Right lobe of liver (tissue), 6 donors: ENCODE data around the gene SMARCE1. TPM values are rescaled to one million over a fixed set of nuclear protein-coding genes. Genes with fewer than 3 reads are reported as not detected.

ENCODE experiments used
- ATAC-seq, 4 donors: fragments of 200-7000 bp; cut with Tn5 transposase; one replicate each; pipeline ENCODE4 v1.9.1; 2020; ENCODE audit warnings: mild to moderate bottlenecking in 4 of 4, moderate library complexity in 4 of 4
- DNase-seq, 3 donors: peaks; one replicate each; pipeline ENCODE4 v3.0.0-alpha.2; 2020
- H3K27ac ChIP-seq, 3 donors: fragments of 200-600 bp; one replicate each; pipeline ENCODE4 v1.8.0; 2022
- H3K27me3 ChIP-seq, 2 donors: fragments of 200-600 bp; one replicate each; pipeline ENCODE4 v1.8.0; 2022
- H3K36me3 ChIP-seq, 4 donors: fragments of 200-600 bp; sonication (generic) in 1 of 4; one replicate each; pipeline versions ENCODE4 v1.5.1 to v1.8.0; 2017 to 2022; ENCODE audit warnings: control low read depth in 1 of 4
- H3K4me1 ChIP-seq, 4 donors: fragments of 200-600 bp; sonication (generic) in 1 of 4; one replicate each; pipeline versions ENCODE4 v1.5.1 to v1.8.0; 2017 to 2022; ENCODE audit warnings: control low read depth in 1 of 4
- H3K4me3 ChIP-seq, 3 donors: fragments of 200-600 bp; one replicate each; pipeline ENCODE4 v1.8.0; 2022
- H3K9me3 ChIP-seq, 4 donors: fragments of 200-600 bp; sonication (generic) in 1 of 4; one replicate each; pipeline versions ENCODE4 v1.5.1 to v1.8.0; 2017 to 2022; ENCODE audit warnings: control low read depth in 1 of 4
- POLR2A ChIP-seq: fragments of 450-650 bp; IDR thresholded peaks from one replicate; pipeline ENCODE4 v1.6.1; 2017; ENCODE audit warnings: antibody characterized with exemption, mild to moderate bottlenecking
- WGBS: methylation state at CpG from one replicate; pipeline ENCODE4 v1.1.6; 2018; ENCODE audit warnings: low coverage, low lambda C conversion rate; ENCODE audit not compliant: insufficient coverage; ENCODE audit errors: missing lambda C conversion rate; 5-methylcytosine and 5-hydroxymethylcytosine counted together
- intact Hi-C, 2 donors: fragments of 100-400 bp; cut with DNase I; formaldehyde crosslinking; loops; one replicate each; pipeline versions ENCODE4 v1.11.2 to v1.14.1; 2022
- total RNA-seq, 6 experiments: library from RNA; depleted of rRNA in 2 of 6; stranded (reverse); fragments of >200 nt in 2 of 6; fragmentation: NEBNext Ultra II Directional in 3 of 6; extraction: Animal tissue kit (Norgen Biotek cat#: 25700) in 3 of 6; gene quantifications; one replicate each; pipeline versions ENCODE4 v1.1.0 to v1.2.4, GENCODE V29; 2016 to 2023
- TF ChIP-seq, protein P1 (sequence below), 4 donors: fragments of 200-600 bp in 3 of 4; fragments of 450-650 bp in 1 of 4; IDR thresholded peaks; one replicate each; pipeline versions ENCODE4 v1.5.1 to v1.8.0; 2016 to 2022; ENCODE audit warnings: antibody characterized with exemption in 4 of 4, mild to moderate bottlenecking in 2 of 4
- donor health status: DM: no; HTN: yes; CAD: no.
- donor health status: DM: no; HTN: no; CAD: no.
- donor health status: DM: no; HTN: no; CAD: no.
- donor health status: DM: no; HTN: yes; CAD: no.
- donor health status: DM: no; HTN: yes; CAD: no.

SMARCE1 gene
- total RNA-seq, 6 experiments from 2014 or later, result 28.8 to 47.1 (median 33.5) TPM

DNA sequence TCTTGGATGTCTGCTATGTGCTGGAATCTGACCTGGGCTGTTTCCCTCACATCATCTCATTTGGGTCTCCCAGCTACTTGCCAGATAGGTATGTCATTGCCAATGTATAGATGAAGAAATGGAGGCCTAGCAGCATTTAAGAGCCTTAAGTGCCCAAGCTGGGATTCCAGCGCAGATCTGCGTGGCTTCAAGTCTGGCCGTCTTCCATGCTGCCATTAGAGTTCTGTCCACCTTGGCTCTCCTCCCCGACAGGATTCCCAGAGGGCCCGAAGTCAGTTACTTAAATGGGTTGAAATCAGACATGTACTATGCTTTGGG, 49.4 kb downstream of the SMARCE1 start:
- ATAC-seq (no peak), DNase-seq (no peak)
- 60% methylated on average over 5 of the region's 5 CpGs for WGBS
- Histone ChIP-seq H3K27me3 (no peaks in the 10 kb centered on the region), H3K36me3 (no peaks in the 10 kb centered on the region), H3K27ac (peak overlapping the region; percentile 59 to 81 (median 68)), H3K9me3 (no peaks in the 10 kb centered on the region), H3K4me3 (no peak overlapping the region), H3K4me1 (peaks cover 0 to 26% (median 9%) of the 10 kb centered on the region in 4 donors)
- intact Hi-C loops, result no loop called here
- TF ChIP-seq, protein P1, sequence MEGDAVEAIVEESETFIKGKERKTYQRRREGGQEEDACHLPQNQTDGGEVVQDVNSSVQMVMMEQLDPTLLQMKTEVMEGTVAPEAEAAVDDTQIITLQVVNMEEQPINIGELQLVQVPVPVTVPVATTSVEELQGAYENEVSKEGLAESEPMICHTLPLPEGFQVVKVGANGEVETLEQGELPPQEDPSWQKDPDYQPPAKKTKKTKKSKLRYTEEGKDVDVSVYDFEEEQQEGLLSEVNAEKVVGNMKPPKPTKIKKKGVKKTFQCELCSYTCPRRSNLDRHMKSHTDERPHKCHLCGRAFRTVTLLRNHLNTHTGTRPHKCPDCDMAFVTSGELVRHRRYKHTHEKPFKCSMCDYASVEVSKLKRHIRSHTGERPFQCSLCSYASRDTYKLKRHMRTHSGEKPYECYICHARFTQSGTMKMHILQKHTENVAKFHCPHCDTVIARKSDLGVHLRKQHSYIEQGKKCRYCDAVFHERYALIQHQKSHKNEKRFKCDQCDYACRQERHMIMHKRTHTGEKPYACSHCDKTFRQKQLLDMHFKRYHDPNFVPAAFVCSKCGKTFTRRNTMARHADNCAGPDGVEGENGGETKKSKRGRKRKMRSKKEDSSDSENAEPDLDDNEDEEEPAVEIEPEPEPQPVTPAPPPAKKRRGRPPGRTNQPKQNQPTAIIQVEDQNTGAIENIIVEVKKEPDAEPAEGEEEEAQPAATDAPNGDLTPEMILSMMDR (IDR thresholded peaks at IDR 0.05), result no peak

DNA sequence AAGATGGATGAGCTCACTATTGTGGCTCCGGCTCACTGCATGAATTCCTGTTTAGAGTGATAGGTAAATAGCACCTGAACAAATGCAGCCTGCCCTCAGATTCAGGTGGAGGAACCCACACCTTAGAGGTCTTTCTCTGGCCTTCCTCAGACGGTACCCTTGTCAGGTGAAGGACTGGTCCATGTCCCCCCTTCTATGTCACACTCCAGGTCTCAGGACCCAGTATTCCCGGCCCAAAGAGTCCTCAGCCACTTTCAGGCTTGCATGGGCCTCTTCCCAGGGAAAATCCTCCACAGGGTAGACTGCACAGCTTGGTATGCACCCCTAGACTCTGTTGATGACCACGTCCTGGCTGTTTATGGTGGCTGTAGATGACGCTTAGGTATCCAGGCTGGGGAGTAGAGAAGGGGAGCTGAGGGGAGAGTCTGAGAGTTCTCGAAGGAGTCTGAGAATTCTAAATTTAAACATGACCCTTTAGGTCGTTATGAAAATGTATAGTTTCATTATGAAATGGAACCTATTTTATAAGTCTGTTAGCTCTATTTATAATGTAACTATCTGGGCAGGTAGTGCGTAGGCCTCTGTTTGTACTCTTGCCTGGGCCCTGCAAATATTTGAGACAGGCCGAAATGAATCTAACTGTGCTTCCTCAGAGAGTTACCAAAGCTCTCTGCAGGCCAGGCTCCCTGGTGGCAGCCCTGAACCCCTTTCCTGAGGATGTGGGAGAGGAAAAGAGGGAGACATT, 49.9 kb downstream of the SMARCE1 start:
- DNase-seq (no peak), ATAC-seq (no peak)
- Histone ChIP-seq H3K4me1 (peaks cover 0 to 26% (median 9%) of the 10 kb centered on the region in 4 donors), H3K27me3 (no peaks in the 10 kb centered on the region), H3K9me3 (no peaks in the 10 kb centered on the region), H3K4me3 (no peak overlapping the region), H3K36me3 (no peaks in the 10 kb centered on the region), H3K27ac (peak overlapping the region; percentile 59 to 81 (median 68))
- intact Hi-C loops, result no loop called here
- TF ChIP-seq, protein P1 (IDR thresholded peaks at IDR 0.05), result no peak
- no peak for TF ChIP-seq POLR2A
- WGBS, result 82% methylated on average over 6 of the region's 9 CpGs

DNA sequence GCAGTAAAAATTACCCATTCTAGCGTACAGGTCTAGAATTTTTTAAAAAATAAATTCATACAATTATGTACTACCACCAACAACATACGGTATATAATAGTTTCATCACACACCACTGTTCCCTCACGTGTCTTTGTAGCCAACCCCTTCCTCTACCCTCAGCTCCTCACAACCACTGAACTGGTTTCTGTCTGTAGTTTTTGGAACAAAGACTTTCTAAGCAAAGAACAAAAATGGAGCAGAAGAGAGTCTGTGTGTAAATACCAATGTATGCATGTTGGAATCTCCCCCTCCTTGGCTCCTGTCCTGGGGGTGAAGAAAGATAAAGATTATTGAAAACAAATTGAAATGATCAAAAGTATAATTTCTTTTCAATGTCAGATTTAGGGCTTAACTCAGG, 50.5 kb downstream of the SMARCE1 start:
- Histone ChIP-seq H3K27ac (peak overlapping the region in 1 of 3 donors; percentile 81), H3K4me3 (no peak overlapping the region), H3K27me3 (no peaks in the 10 kb centered on the region), H3K9me3 (no peaks in the 10 kb centered on the region), H3K36me3 (no peaks in the 10 kb centered on the region), H3K4me1 (peaks cover 0 to 26% (median 9%) of the 10 kb centered on the region in 4 donors)
- intact Hi-C loops, result no loop called here
- ATAC-seq (no peak), DNase-seq (no peak)
- TF ChIP-seq POLR2A, result no peak
- TF ChIP-seq, protein P1 (IDR thresholded peaks at IDR 0.05), result no peak
- WGBS, result 83% methylated on average over 3 of the region's 3 CpGs

DNA sequence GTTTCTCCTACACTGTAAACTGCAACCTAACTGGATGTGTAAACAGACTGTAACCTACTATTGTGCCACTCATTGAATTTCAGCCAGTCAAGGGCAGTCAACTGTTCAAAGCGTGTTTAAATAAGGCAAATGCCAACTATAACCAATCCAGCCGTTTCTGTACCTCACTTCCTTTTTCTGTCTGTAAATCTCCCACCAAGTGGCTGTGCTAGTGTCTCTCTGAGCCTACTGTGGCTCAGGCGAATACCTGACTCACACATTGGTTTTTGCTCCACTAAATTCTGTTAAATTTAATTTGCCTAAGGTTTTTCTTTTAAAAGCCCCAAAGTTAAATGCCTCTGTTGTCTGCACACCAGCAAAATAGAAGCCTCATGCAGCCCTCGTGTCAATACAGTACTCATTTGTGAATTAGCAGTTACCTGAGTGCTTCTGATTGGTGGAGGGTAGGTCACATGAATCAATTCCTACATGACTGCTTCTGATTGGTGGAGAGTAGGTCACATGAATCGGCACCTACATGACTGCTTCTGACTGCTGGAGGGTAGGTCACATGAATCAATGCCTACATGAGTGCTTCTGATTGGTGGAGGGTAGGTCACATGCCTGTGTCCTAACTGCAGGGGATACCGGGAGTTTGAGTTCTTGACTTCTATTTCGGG, 51.2 kb downstream of the SMARCE1 start:
- no peak for DNase-seq
- H3K27me3 ChIP-seq, result no peaks in the 10 kb centered on the region
- H3K27ac ChIP-seq, result peak overlapping the region in 2 of 3 donors; percentile 66 to 74
- H3K9me3 ChIP-seq, result no peaks in the 10 kb centered on the region
- TF ChIP-seq POLR2A, result no peak
- TF ChIP-seq, protein P1 (IDR thresholded peaks at IDR 0.05), result no peak
- 56% methylated on average over 7 of the region's 7 CpGs for WGBS
- peak; percentile 80 to 89 (median 84) for ATAC-seq
- intact Hi-C loops, result no loop called here
- H3K36me3 ChIP-seq, result no peaks in the 10 kb centered on the region
- peaks cover 0 to 26% (median 9%) of the 10 kb centered on the region in 4 donors for H3K4me1 ChIP-seq
- H3K4me3 ChIP-seq, result no peak overlapping the region
